MM.1S (cell line): ENCODE measurements around the gene ANKRD44.

ENCODE experiments used
- DNase-seq: peaks from one replicate; pipeline ENCODE4 v3.0.0-alpha.2; 2015
- H2AFZ ChIP-seq: fragments of 300-600 bp; sonication (generic); 2 replicates; pipeline ENCODE4 v1.6.0; 2016; ENCODE audit warnings: antibody characterized with exemption, low read length
- H3F3A ChIP-seq: fragments of 300-600 bp; sonication (generic); 2 replicates; pipeline ENCODE4 v1.6.1; 2016; ENCODE audit warnings: mild to moderate bottlenecking, antibody characterized with exemption, low read length, moderate library complexity, mixed read lengths; ENCODE audit not compliant: insufficient read depth
- H3K27ac ChIP-seq: fragments of 300-600 bp; sonication (generic); 2 replicates; pipeline ENCODE4 v1.5.1; 2016; ENCODE audit warnings: mild to moderate bottlenecking, low read length
- H3K27me3 ChIP-seq: fragments of 300-600 bp; sonication (generic); replicated peaks from 2 replicates; pipeline ENCODE4 v1.6.0; 2016; ENCODE audit warnings: low read length; ENCODE audit not compliant: insufficient read depth
- H3K36me3 ChIP-seq: fragments of 300-600 bp; sonication (generic); replicated peaks from 2 replicates; pipeline ENCODE4 v1.6.1; 2016; ENCODE audit warnings: mild to moderate bottlenecking, low read length, mixed read lengths; ENCODE audit not compliant: insufficient read depth
- H3K4me1 ChIP-seq: fragments of 300-600 bp; sonication (generic); 2 replicates; pipeline ENCODE4 v1.6.1; 2016; ENCODE audit warnings: low read length, mixed read lengths
- H3K4me2 ChIP-seq: fragments of 300-600 bp; sonication (generic); 2 replicates; pipeline ENCODE4 v1.6.0; 2016; ENCODE audit warnings: low read depth, low read length
- H3K4me3 ChIP-seq: fragments of 300-600 bp; sonication (generic); 2 replicates; pipeline ENCODE4 v1.5.1; 2016; ENCODE audit warnings: low read length, mixed read lengths
- H3K79me2 ChIP-seq: fragments of 300-600 bp; sonication (generic); 2 replicates; pipeline ENCODE4 v1.6.1; 2016; ENCODE audit warnings: mixed run types, low read length, mixed read lengths
- H3K9ac ChIP-seq: fragments of 300-600 bp; sonication (generic); 2 replicates; pipeline ENCODE4 v1.6.1; 2016; ENCODE audit warnings: low read length, mixed read lengths
- H3K9me2 ChIP-seq: fragments of 300-600 bp; sonication (generic); replicated peaks from 2 replicates; pipeline ENCODE4 v1.6.1; 2016; ENCODE audit warnings: mild to moderate bottlenecking, low read length, mixed read lengths; ENCODE audit not compliant: insufficient read depth
- H3K9me3 ChIP-seq: fragments of 300-600 bp; sonication (generic); replicated peaks from 2 replicates; pipeline ENCODE4 v1.6.1; 2016; ENCODE audit warnings: mild to moderate bottlenecking, low read length, mixed read lengths; ENCODE audit not compliant: insufficient read depth
- H4K20me1 ChIP-seq: fragments of 300-600 bp; sonication (generic); 2 replicates; pipeline ENCODE4 v1.6.1; 2016; ENCODE audit warnings: mild to moderate bottlenecking, low read length, moderate library complexity, mixed read lengths; ENCODE audit not compliant: insufficient read depth
- EZH2 ChIP-seq: fragments of 300-600 bp; sonication (generic); optimal IDR thresholded peaks from 2 replicates; pipeline ENCODE3; 2017; ENCODE audit warnings: low read depth, mild to moderate bottlenecking, antibody characterized with exemption, low read length, mixed read lengths
- EZH2phosphoT487 ChIP-seq: fragments of 300-600 bp; sonication (generic); IDR thresholded peaks from 2 replicates; pipeline ENCODE4 v1.6.1; 2018; ENCODE audit warnings: antibody characterized with exemption, low read length
- TF ChIP-seq, protein P1 (sequence below): fragments of 300-600 bp; sonication (generic); IDR thresholded peaks from 2 replicates; pipeline ENCODE4 v1.5.1; 2016; ENCODE audit warnings: antibody characterized with exemption, low read length, mixed read lengths

ANKRD44 gene

DNA sequence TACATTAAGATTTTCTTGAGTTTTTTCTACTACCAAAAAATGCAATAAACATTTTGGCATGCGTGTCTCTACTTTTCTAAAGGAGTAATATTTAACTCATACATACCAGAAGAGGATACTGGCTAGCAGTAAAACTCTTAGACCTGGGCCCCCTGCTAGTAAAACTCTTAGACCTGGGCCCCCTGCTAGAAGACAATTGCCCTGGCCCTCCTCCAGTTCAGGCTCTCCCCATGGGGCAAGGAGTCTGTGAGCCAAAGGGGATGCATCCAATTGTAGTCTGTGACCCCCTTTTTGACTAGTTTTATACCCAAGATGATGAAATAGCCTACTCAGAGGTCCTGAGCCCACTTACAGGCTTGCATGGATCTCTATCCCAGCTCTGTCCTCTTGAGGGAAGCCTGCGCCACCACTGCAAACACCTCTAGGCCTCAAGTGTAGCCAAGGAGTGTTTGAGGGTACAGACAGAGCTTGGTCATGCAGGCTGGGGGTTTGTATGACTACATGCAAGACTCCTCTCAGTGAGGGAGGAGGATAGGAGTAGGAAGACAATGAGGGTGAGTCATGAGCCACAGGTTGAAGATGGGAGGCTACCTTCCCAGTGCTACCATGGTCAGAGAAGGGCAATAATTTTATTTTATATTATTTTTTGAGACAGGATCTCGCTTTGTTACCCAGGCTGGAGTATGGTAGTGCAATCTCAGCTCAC is 338.9 kb downstream of the ANKRD44 start:
- H3K9me2 ChIP-seq = no peaks in the 10 kb centered on the region
- H3K4me2 ChIP-seq = no peak overlapping the region
- no peak overlapping the region for H3K4me3 ChIP-seq
- H3F3A ChIP-seq = no peaks in the 10 kb centered on the region
- H2AFZ ChIP-seq = no peak overlapping the region
- DNase-seq = no peak
- no peaks in the 10 kb centered on the region for H3K36me3 ChIP-seq
- H3K9me3 ChIP-seq = no peaks in the 10 kb centered on the region
- H3K9ac ChIP-seq = no peak overlapping the region
- no peaks in the 10 kb centered on the region for H3K27me3 ChIP-seq
- H3K27ac ChIP-seq = no peak overlapping the region
- TF ChIP-seq, protein P1, sequence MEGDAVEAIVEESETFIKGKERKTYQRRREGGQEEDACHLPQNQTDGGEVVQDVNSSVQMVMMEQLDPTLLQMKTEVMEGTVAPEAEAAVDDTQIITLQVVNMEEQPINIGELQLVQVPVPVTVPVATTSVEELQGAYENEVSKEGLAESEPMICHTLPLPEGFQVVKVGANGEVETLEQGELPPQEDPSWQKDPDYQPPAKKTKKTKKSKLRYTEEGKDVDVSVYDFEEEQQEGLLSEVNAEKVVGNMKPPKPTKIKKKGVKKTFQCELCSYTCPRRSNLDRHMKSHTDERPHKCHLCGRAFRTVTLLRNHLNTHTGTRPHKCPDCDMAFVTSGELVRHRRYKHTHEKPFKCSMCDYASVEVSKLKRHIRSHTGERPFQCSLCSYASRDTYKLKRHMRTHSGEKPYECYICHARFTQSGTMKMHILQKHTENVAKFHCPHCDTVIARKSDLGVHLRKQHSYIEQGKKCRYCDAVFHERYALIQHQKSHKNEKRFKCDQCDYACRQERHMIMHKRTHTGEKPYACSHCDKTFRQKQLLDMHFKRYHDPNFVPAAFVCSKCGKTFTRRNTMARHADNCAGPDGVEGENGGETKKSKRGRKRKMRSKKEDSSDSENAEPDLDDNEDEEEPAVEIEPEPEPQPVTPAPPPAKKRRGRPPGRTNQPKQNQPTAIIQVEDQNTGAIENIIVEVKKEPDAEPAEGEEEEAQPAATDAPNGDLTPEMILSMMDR = no peak
- TF ChIP-seq EZH2 = no peak
- TF ChIP-seq EZH2phosphoT487 = no peak
- no peaks in the 10 kb centered on the region for H3K79me2 ChIP-seq
- no peaks in the 10 kb centered on the region for H3K4me1 ChIP-seq
- no peaks in the 10 kb centered on the region for H4K20me1 ChIP-seq

GRCh38 chr2:196970099-196970498 is 340.5 kb downstream of the ANKRD44 start:
- Histone ChIP-seq H3K9me2 (no peaks in the 10 kb centered on the region), H4K20me1 (no peaks in the 10 kb centered on the region), H3K9me3 (no peaks in the 10 kb centered on the region), H3K79me2 (no peaks in the 10 kb centered on the region), H3K27me3 (no peaks in the 10 kb centered on the region), H2AFZ (no peak overlapping the region), H3F3A (no peaks in the 10 kb centered on the region), H3K4me2 (no peak overlapping the region), H3K4me3 (no peak overlapping the region), H3K27ac (no peak overlapping the region), H3K36me3 (no peaks in the 10 kb centered on the region), H3K4me1 (no peaks in the 10 kb centered on the region), H3K9ac (no peak overlapping the region)
- TF ChIP-seq EZH2 (no peak), EZH2phosphoT487 (no peak)
- TF ChIP-seq, protein P1 = no peak
- DNase-seq = no peak

DNA sequence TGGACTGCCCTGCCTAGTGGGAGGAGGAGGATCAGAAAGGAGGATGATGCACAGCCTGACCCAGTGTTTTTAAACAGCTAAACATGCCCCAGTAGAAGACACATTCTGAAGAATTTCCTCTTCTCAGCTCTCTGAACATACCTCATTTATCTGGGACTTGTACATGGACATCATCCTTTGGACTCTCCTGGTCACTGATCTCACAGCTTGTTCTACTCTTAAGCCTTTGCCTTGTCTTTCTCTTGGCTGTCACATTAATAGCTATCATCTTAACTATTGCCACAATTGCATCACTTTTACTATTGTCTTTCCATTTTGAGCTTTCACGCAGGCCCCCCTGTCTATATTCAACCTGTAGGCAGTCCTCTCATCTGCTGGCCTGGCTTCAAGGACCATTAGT is 342.1 kb downstream of the ANKRD44 start:
- Histone ChIP-seq H2AFZ (no peak overlapping the region), H3K9me2 (no peaks in the 10 kb centered on the region), H3K27ac (no peak overlapping the region), H3K9ac (no peak overlapping the region), H3K4me2 (no peak overlapping the region), H3K79me2 (no peaks in the 10 kb centered on the region), H3K27me3 (no peaks in the 10 kb centered on the region), H3K4me1 (no peaks in the 10 kb centered on the region), H3K4me3 (no peak overlapping the region), H3K36me3 (no peaks in the 10 kb centered on the region), H4K20me1 (no peaks in the 10 kb centered on the region), H3F3A (no peaks in the 10 kb centered on the region), H3K9me3 (no peaks in the 10 kb centered on the region)
- TF ChIP-seq EZH2 = no peak
- TF ChIP-seq EZH2phosphoT487 = no peak
- TF ChIP-seq, protein P1 = no peak
- DNase-seq = no peak
